ENCODE results near the gene EID1. TPM values are rescaled to one million over a fixed set of nuclear protein-coding genes. Genes with fewer than 3 reads are reported as not detected.

EID1 gene
- total RNA-seq, 2 experiments from 2014 or later = 104 to 111 TPM

DNA sequence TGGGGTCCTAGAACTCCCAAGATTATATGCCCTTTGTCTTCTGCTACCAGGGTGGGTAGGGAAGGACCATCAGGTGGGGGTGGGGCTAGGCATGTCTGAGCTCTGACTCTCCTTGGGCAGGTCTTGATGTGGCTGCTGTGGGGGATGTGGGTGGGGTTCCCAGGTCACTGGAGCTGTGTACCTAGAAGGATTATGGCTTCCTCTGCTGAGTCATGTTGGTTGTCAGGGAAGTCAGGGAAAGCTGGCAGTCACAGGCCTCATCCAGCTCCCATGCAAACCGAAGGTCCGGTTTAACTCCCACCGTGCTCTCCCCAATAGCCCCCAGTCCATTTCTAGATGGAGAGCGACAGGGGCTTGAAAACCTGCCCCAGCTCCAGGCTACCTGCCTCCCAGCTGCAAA is 35.2 kb downstream of the EID1 start:
- H4K20me1 ChIP-seq (ENCODE audit: insufficient read depth, low read length) = no peaks in the 10 kb centered on the region
- POLR2A ChIA-PET = no interaction called here
- H3K9me2 ChIP-seq (ENCODE audit: insufficient read depth, low read length) = no peaks in the 10 kb centered on the region
- H3K36me3 ChIP-seq (ENCODE audit: insufficient read depth, low read length) = no peaks in the 10 kb centered on the region
- TF ChIP-seq, protein P1, sequence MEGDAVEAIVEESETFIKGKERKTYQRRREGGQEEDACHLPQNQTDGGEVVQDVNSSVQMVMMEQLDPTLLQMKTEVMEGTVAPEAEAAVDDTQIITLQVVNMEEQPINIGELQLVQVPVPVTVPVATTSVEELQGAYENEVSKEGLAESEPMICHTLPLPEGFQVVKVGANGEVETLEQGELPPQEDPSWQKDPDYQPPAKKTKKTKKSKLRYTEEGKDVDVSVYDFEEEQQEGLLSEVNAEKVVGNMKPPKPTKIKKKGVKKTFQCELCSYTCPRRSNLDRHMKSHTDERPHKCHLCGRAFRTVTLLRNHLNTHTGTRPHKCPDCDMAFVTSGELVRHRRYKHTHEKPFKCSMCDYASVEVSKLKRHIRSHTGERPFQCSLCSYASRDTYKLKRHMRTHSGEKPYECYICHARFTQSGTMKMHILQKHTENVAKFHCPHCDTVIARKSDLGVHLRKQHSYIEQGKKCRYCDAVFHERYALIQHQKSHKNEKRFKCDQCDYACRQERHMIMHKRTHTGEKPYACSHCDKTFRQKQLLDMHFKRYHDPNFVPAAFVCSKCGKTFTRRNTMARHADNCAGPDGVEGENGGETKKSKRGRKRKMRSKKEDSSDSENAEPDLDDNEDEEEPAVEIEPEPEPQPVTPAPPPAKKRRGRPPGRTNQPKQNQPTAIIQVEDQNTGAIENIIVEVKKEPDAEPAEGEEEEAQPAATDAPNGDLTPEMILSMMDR (conservative IDR thresholded peaks at IDR 0.05; ENCODE audit: low read length) = no peak
- TF ChIP-seq EZH2phosphoT487 (IDR thresholded peaks at IDR 0.05; ENCODE audit: borderline replicate concordance, low read depth, low read length) = no peak
- CTCF ChIA-PET (ENCODE audit: unreplicated experiment) = interaction anchor here (0.6 kb wide), 1 partner anchor 137 kb away, joined by 3 read pairs; no protein-coding TSS in a partner anchor
- H2AFZ ChIP-seq (ENCODE audit: low read length) = no peak overlapping the region
- no peaks in the 10 kb centered on the region for H3K9me3 ChIP-seq (ENCODE audit: low read length)
- BruUV-seq (replicated peaks) = no TSS peak
- H3K4me1 ChIP-seq (ENCODE audit: insufficient read depth, low read length, poor library complexity, severe bottlenecking) = no peaks in the 10 kb centered on the region
- intact Hi-C loops (cut with micrococcal nuclease; ENCODE audit: unreplicated experiment) = no loop called here
- H3K4me2 ChIP-seq (ENCODE audit: low read length) = no peak overlapping the region
- DNase-seq (ENCODE audit: low spot score) = no peak
- H3K79me2 ChIP-seq (ENCODE audit: insufficient read depth, low read depth, low read length) = no peaks in the 10 kb centered on the region
- H3K4me3 ChIP-seq (ENCODE audit: low read depth, low read length, poor library complexity, severe bottlenecking) = no peak overlapping the region
- no peak overlapping the region for H3K27ac ChIP-seq (ENCODE audit: low read depth, low read length, poor library complexity, severe bottlenecking)

DNA sequence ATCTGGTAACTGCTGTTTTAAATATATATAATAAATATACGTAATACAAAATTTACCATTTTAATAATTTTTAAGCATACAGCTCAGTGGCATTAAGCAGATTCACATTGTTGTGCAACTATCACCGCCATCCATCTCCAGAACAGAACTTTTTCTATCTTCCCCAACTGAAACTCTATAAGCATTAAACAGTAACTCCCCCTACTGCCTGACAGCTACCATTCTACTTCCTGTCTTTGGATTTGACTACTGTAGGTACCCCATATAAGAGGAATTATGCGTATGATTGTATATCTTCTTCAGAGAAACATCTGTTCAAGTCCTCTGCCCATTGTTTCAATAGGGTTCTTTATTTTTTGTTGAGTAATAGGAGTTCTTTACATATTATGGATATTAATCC is 36.8 kb downstream of the EID1 start:
- no peaks in the 10 kb centered on the region for H3K9me3 ChIP-seq (ENCODE audit: low read length)
- no peak overlapping the region for H3K4me2 ChIP-seq (ENCODE audit: low read length)
- intact Hi-C loops (cut with micrococcal nuclease; ENCODE audit: unreplicated experiment) = no loop called here
- no peak overlapping the region for H2AFZ ChIP-seq (ENCODE audit: low read length)
- no peak overlapping the region for H3K4me3 ChIP-seq (ENCODE audit: low read depth, low read length, poor library complexity, severe bottlenecking)
- ChIA-PET POLR2A (no interaction called here), CTCF (ENCODE audit: unreplicated experiment) (no interaction called here)
- no peaks in the 10 kb centered on the region for H4K20me1 ChIP-seq (ENCODE audit: insufficient read depth, low read length)
- no peaks in the 10 kb centered on the region for H3K79me2 ChIP-seq (ENCODE audit: insufficient read depth, low read depth, low read length)
- no TSS peak for BruUV-seq (replicated peaks)
- no peaks in the 10 kb centered on the region for H3K9me2 ChIP-seq (ENCODE audit: insufficient read depth, low read length)
- no peak for TF ChIP-seq EZH2phosphoT487 (IDR thresholded peaks at IDR 0.05; ENCODE audit: borderline replicate concordance, low read depth, low read length)
- TF ChIP-seq, protein P1 (conservative IDR thresholded peaks at IDR 0.05; ENCODE audit: low read length) = peak; percentile 34; the same call in 1 of the 2 replicates
- DNase-seq (ENCODE audit: low spot score) = no peak
- H3K27ac ChIP-seq (ENCODE audit: low read depth, low read length, poor library complexity, severe bottlenecking) = no peak overlapping the region
- no peaks in the 10 kb centered on the region for H3K36me3 ChIP-seq (ENCODE audit: insufficient read depth, low read length)
- H3K4me1 ChIP-seq (ENCODE audit: insufficient read depth, low read length, poor library complexity, severe bottlenecking) = no peaks in the 10 kb centered on the region

DNA sequence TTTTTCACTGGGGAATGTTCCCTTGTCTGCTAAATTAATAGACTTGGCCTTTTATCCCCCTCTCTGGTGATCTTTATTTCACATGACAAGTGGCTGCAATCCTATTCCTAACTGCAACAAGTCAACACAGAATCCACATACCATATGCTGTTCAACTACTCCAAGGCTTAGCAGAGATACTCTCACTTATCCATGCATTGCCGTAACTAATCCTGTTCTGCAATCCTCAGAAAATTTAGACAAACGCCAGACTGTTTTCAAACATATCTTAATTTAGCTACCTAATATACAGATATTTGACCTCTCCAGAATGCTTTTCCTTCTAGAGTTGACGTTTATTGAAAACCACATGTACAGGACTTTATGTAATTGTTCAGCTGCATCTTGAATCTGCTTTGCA is 37.9 kb downstream of the EID1 start:
- no peak overlapping the region for H2AFZ ChIP-seq (ENCODE audit: low read length)
- H3K4me1 ChIP-seq (ENCODE audit: insufficient read depth, low read length, poor library complexity, severe bottlenecking) = no peaks in the 10 kb centered on the region
- no peaks in the 10 kb centered on the region for H3K9me3 ChIP-seq (ENCODE audit: low read length)
- no peaks in the 10 kb centered on the region for H4K20me1 ChIP-seq (ENCODE audit: insufficient read depth, low read length)
- intact Hi-C loops (cut with micrococcal nuclease; ENCODE audit: unreplicated experiment) = no loop called here
- no peaks in the 10 kb centered on the region for H3K9me2 ChIP-seq (ENCODE audit: insufficient read depth, low read length)
- TF ChIP-seq, protein P1 (conservative IDR thresholded peaks at IDR 0.05; ENCODE audit: low read length) = no peak
- TF ChIP-seq EZH2phosphoT487 (IDR thresholded peaks at IDR 0.05; ENCODE audit: borderline replicate concordance, low read depth, low read length) = no peak
- no peak overlapping the region for H3K27ac ChIP-seq (ENCODE audit: low read depth, low read length, poor library complexity, severe bottlenecking)
- POLR2A ChIA-PET = no interaction called here
- H3K79me2 ChIP-seq (ENCODE audit: insufficient read depth, low read depth, low read length) = no peaks in the 10 kb centered on the region
- no peaks in the 10 kb centered on the region for H3K36me3 ChIP-seq (ENCODE audit: insufficient read depth, low read length)
- BruUV-seq (replicated peaks) = no TSS peak
- CTCF ChIA-PET (ENCODE audit: unreplicated experiment) = no interaction called here
- DNase-seq (ENCODE audit: low spot score) = no peak
- H3K4me3 ChIP-seq (ENCODE audit: low read depth, low read length, poor library complexity, severe bottlenecking) = no peak overlapping the region
- H3K4me2 ChIP-seq (ENCODE audit: low read length) = no peak overlapping the region
